Measurements from ENCODE around the gene PRPF18. TPM values are rescaled to one million over a fixed set of nuclear protein-coding genes. Genes with fewer than 3 reads are reported as not detected.

The PRPF18 gene
- total RNA-seq, 1 experiment from 2014 or later: 13.4 TPM

- ATAC-seq (no peak), DNase-seq (ENCODE audit: low spot score) (no peak)
- Mint-ChIP-seq H3K27me3 (ENCODE audit: low read depth) (no peaks in the 10 kb centered on the region), H3K9me3 (no peaks in the 10 kb centered on the region), H3K36me3 (peaks cover 4% of the 10 kb centered on the region; the same call in 1 of the 2 replicates), H3K27ac (no peak overlapping the region), H3K4me1 (peaks cover 12% of the 10 kb centered on the region), H3K4me3 (no peak overlapping the region)
- TF ChIP-seq E2F5 (CRISPR knock-in tag; IDR thresholded peaks at IDR 0.05) (no peak), SMAD4 (CRISPR knock-in tag; IDR thresholded peaks at IDR 0.05) (no peak), ZNF317 (CRISPR knock-in tag; IDR thresholded peaks at IDR 0.05; ENCODE audit: borderline replicate concordance, low read depth) (no peak), ZBTB21 (CRISPR knock-in tag; IDR thresholded peaks at IDR 0.05; ENCODE audit: borderline replicate concordance) (no peak), ETV6 (CRISPR knock-in tag; IDR thresholded peaks at IDR 0.05) (no peak), GTF2I (CRISPR knock-in tag; conservative IDR thresholded peaks at IDR 0.05) (no peak), FOXJ3 (CRISPR knock-in tag; IDR thresholded peaks at IDR 0.05; ENCODE audit: borderline replicate concordance) (no peak), ESRRA (CRISPR knock-in tag; IDR thresholded peaks at IDR 0.05; ENCODE audit: borderline replicate concordance) (no peak), AR (CRISPR knock-in tag; IDR thresholded peaks at IDR 0.05) (no peak), AFF4 (CRISPR knock-in tag; IDR thresholded peaks at IDR 0.05; ENCODE audit: borderline replicate concordance) (no peak), SOX15 (CRISPR knock-in tag; IDR thresholded peaks at IDR 0.05) (no peak), KAT7 (CRISPR knock-in tag; IDR thresholded peaks at IDR 0.05; ENCODE audit: borderline replicate concordance) (no peak), FOXP1 (CRISPR knock-in tag; IDR thresholded peaks at IDR 0.05; ENCODE audit: borderline replicate concordance) (no peak), ZNF281 (CRISPR knock-in tag; IDR thresholded peaks at IDR 0.05) (no peak), ZNF671 (CRISPR knock-in tag; IDR thresholded peaks at IDR 0.05) (no peak), ZMAT4 (CRISPR knock-in tag; IDR thresholded peaks at IDR 0.05) (no peak), PREB (CRISPR knock-in tag; IDR thresholded peaks at IDR 0.05; ENCODE audit: borderline replicate concordance) (no peak), TP53 (CRISPR knock-in tag; IDR thresholded peaks at IDR 0.05) (no peak), ZNF423 (CRISPR knock-in tag; IDR thresholded peaks at IDR 0.05) (no peak), SP1 (CRISPR knock-in tag; conservative IDR thresholded peaks at IDR 0.05) (no peak)
- CTCF ChIA-PET: no interaction called here
- POLR2A ChIA-PET: no interaction called here
Measured at GRCh38 chr10:13678101-13678843, 91.5 kb downstream of the PRPF18 start.
